ENCODE results near the gene POU3F1.

DNA sequence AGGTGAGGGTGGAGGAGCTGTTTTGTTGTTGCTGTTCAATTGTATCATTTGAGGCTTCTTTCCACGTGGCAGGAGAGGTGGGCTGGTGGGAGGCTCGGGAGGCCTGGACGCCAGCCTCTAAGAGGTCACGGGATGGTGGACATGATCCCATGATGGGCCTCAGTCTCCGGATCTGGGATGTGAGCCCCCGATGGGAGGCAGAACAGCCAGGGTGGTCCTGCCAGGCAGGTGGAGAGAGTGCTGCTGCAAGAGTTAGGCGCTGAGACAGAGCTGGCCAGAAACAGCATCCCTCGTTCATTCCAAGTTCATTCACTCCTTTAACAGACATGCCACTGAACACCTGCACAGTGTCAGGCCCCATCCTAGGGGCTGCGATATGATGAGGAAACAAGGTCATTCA lies 41.1 kb upstream of the POU3F1 start:
- TF ChIP-seq, protein P1, sequence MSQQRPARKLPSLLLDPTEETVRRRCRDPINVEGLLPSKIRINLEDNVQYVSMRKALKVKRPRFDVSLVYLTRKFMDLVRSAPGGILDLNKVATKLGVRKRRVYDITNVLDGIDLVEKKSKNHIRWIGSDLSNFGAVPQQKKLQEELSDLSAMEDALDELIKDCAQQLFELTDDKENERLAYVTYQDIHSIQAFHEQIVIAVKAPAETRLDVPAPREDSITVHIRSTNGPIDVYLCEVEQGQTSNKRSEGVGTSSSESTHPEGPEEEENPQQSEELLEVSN (IDR thresholded peaks at IDR 0.05; ENCODE audit: borderline replicate concordance, low read depth) = no peak
- TF ChIP-seq, protein P2, sequence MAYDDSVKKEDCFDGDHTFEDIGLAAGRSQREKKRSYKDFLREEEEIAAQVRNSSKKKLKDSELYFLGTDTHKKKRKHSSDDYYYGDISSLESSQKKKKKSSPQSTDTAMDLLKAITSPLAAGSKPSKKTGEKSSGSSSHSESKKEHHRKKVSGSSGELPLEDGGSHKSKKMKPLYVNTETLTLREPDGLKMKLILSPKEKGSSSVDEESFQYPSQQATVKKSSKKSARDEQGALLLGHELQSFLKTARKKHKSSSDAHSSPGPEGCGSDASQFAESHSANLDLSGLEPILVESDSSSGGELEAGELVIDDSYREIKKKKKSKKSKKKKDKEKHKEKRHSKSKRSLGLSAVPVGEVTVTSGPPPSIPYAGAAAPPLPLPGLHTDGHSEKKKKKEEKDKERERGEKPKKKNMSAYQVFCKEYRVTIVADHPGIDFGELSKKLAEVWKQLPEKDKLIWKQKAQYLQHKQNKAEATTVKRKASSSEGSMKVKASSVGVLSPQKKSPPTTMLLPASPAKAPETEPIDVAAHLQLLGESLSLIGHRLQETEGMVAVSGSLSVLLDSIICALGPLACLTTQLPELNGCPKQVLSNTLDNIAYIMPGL (CRISPR knock-in tag; IDR thresholded peaks at IDR 0.05; ENCODE audit: borderline replicate concordance) = no peak
- TF ChIP-seq, protein P3, sequence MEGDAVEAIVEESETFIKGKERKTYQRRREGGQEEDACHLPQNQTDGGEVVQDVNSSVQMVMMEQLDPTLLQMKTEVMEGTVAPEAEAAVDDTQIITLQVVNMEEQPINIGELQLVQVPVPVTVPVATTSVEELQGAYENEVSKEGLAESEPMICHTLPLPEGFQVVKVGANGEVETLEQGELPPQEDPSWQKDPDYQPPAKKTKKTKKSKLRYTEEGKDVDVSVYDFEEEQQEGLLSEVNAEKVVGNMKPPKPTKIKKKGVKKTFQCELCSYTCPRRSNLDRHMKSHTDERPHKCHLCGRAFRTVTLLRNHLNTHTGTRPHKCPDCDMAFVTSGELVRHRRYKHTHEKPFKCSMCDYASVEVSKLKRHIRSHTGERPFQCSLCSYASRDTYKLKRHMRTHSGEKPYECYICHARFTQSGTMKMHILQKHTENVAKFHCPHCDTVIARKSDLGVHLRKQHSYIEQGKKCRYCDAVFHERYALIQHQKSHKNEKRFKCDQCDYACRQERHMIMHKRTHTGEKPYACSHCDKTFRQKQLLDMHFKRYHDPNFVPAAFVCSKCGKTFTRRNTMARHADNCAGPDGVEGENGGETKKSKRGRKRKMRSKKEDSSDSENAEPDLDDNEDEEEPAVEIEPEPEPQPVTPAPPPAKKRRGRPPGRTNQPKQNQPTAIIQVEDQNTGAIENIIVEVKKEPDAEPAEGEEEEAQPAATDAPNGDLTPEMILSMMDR (IDR thresholded peaks at IDR 0.05) = no peak
- TF ChIP-seq ZNF302 (CRISPR knock-in tag; IDR thresholded peaks at IDR 0.05) = no peak
- TF ChIP-seq NR3C1 (IDR thresholded peaks at IDR 0.05) = no peak
- TF ChIP-seq POLR2A (IDR thresholded peaks at IDR 0.05; ENCODE audit: low read length) = no peak
- no peak for TF ChIP-seq POLR2AphosphoS2 (conservative IDR thresholded peaks at IDR 0.05; ENCODE audit: low read length)
- TF ChIP-seq, protein P4, sequence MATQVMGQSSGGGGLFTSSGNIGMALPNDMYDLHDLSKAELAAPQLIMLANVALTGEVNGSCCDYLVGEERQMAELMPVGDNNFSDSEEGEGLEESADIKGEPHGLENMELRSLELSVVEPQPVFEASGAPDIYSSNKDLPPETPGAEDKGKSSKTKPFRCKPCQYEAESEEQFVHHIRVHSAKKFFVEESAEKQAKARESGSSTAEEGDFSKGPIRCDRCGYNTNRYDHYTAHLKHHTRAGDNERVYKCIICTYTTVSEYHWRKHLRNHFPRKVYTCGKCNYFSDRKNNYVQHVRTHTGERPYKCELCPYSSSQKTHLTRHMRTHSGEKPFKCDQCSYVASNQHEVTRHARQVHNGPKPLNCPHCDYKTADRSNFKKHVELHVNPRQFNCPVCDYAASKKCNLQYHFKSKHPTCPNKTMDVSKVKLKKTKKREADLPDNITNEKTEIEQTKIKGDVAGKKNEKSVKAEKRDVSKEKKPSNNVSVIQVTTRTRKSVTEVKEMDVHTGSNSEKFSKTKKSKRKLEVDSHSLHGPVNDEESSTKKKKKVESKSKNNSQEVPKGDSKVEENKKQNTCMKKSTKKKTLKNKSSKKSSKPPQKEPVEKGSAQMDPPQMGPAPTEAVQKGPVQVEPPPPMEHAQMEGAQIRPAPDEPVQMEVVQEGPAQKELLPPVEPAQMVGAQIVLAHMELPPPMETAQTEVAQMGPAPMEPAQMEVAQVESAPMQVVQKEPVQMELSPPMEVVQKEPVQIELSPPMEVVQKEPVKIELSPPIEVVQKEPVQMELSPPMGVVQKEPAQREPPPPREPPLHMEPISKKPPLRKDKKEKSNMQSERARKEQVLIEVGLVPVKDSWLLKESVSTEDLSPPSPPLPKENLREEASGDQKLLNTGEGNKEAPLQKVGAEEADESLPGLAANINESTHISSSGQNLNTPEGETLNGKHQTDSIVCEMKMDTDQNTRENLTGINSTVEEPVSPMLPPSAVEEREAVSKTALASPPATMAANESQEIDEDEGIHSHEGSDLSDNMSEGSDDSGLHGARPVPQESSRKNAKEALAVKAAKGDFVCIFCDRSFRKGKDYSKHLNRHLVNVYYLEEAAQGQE (IDR thresholded peaks at IDR 0.05) = no peak
- TF ChIP-seq BHLHE40 (IDR thresholded peaks at IDR 0.05; ENCODE audit: low read depth, low read length) = no peak
- TF ChIP-seq, protein P5, sequence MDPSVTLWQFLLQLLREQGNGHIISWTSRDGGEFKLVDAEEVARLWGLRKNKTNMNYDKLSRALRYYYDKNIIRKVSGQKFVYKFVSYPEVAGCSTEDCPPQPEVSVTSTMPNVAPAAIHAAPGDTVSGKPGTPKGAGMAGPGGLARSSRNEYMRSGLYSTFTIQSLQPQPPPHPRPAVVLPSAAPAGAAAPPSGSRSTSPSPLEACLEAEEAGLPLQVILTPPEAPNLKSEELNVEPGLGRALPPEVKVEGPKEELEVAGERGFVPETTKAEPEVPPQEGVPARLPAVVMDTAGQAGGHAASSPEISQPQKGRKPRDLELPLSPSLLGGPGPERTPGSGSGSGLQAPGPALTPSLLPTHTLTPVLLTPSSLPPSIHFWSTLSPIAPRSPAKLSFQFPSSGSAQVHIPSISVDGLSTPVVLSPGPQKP (IDR thresholded peaks at IDR 0.05; ENCODE audit: low read depth, low read length) = no peak

Measured in A549 (cell line).